OCI-LY7 (cell line): ENCODE results near the gene ANKRD16. TPM values are rescaled to one million over a fixed set of nuclear protein-coding genes. Genes with fewer than 3 reads are reported as not detected.
A peak's percentile ranks its signal among the peaks of the same experiment; 100 is the strongest.

Source experiments
- BruUV-seq: library from RNA; stranded (reverse); fragments of 400-500 nt; replicated peaks from 2 replicates; lab custom pipeline; 2021; lab: Mats Ljungman, UMichigan
- CTCF ChIA-PET: fragments of 300-600 bp; sonication (Branson Sonifier 250); formaldehyde crosslinking; loops from one replicate; lab custom pipeline; 2022; ENCODE audit warnings: antibody characterized with exemption; ENCODE audit not compliant: unreplicated experiment; lab: Charles Lee
- POLR2A ChIA-PET: fragments of 300-600 bp; sonication (Branson Sonifier 250); formaldehyde crosslinking; loops from one replicate; lab custom pipeline; 2022; ENCODE audit warnings: antibody characterized with exemption; lab: Charles Lee
- DNase-seq: peaks from one replicate; pipeline ENCODE4 v3.0.0-alpha.2; 2015; ENCODE audit warnings: low spot score
- H2AFZ ChIP-seq: fragments of 200-600 bp; sonication (generic), shearing (Covaris generic); 2 replicates; pipeline ENCODE4 v1.6.1; 2014; ENCODE audit warnings: mild to moderate bottlenecking, antibody characterized with exemption, low read length, moderate library complexity
- H3K27ac ChIP-seq: fragments of 200-600 bp; sonication (generic); 2 replicates; pipeline ENCODE4 v1.5.1; 2014; ENCODE audit warnings: mixed run types, low read depth, mild to moderate bottlenecking, moderate library complexity, low read length, inconsistent platforms; ENCODE audit not compliant: poor library complexity, severe bottlenecking
- H3K36me3 ChIP-seq: fragments of 200-600 bp; sonication (generic); 2 replicates; pipeline ENCODE4 v1.6.1; 2014; ENCODE audit warnings: mild to moderate bottlenecking, antibody characterized with exemption, low read length, moderate library complexity, mixed read lengths; ENCODE audit not compliant: insufficient read depth
- H3K4me1 ChIP-seq: fragments of 200-600 bp; sonication (generic); 2 replicates; pipeline ENCODE4 v1.5.1; 2014; ENCODE audit warnings: mild to moderate bottlenecking, low read length; ENCODE audit not compliant: insufficient read depth, poor library complexity, severe bottlenecking
- H3K4me2 ChIP-seq: fragments of 200-600 bp; sonication (generic); 2 replicates; pipeline ENCODE4 v1.6.1; 2014; ENCODE audit warnings: mild to moderate bottlenecking, low read length
- H3K4me3 ChIP-seq: fragments of 200-600 bp; sonication (generic); 2 replicates; pipeline ENCODE4 v1.5.1; 2014; ENCODE audit warnings: mild to moderate bottlenecking, low read depth, low read length; ENCODE audit not compliant: poor library complexity, severe bottlenecking
- H3K79me2 ChIP-seq: fragments of 200-600 bp; sonication (generic); 2 replicates; pipeline ENCODE4 v1.6.1; 2016; ENCODE audit warnings: low read depth, mild to moderate bottlenecking, low read length, moderate library complexity, mixed read lengths; ENCODE audit not compliant: insufficient read depth
- H3K9me2 ChIP-seq: fragments of 200-600 bp; sonication (generic); 2 replicates; pipeline ENCODE4 v1.6.1; 2016; ENCODE audit warnings: mild to moderate bottlenecking, low read length, mixed read lengths; ENCODE audit not compliant: insufficient read depth
- H3K9me3 ChIP-seq: fragments of 200-600 bp; sonication (generic); 2 replicates; pipeline ENCODE4 v1.6.1; 2014; ENCODE audit warnings: mild to moderate bottlenecking, mixed run types, low read length, mixed read lengths
- H4K20me1 ChIP-seq: fragments of 200-600 bp; sonication (generic); 2 replicates; pipeline ENCODE4 v1.6.1; 2014; ENCODE audit warnings: mild to moderate bottlenecking, antibody characterized with exemption, low read length, moderate library complexity, mixed read lengths; ENCODE audit not compliant: insufficient read depth
- CTCF ChIP-seq: fragments of 200-600 bp; sonication (generic); conservative IDR thresholded peaks from 2 replicates; pipeline ENCODE4 v1.5.1; 2014; ENCODE audit warnings: mild to moderate bottlenecking, antibody characterized with exemption, low read length, moderate library complexity, mixed read lengths
- EZH2phosphoT487 ChIP-seq: fragments of 200-600 bp; sonication (generic); IDR thresholded peaks from 2 replicates; pipeline ENCODE4 v1.6.1; 2018; ENCODE audit warnings: low read depth, borderline replicate concordance, mild to moderate bottlenecking, mixed run types, antibody characterized with exemption, low read length, moderate library complexity, mixed read lengths
- intact Hi-C: fragments of 100-400 bp; cut with micrococcal nuclease; formaldehyde crosslinking; loops from one replicate; pipeline ENCODE4 v1.10.0; 2022; ENCODE audit not compliant: unreplicated experiment
- total RNA-seq, 2 experiments: library from RNA; depleted of rRNA in 1 of 2; stranded (reverse); fragments of >200 nt in 1 of 2; shearing (Covaris generic) in 1 of 2; gene quantifications; 2 replicates each; pipeline ENCODE4 v1.2.3, GENCODE V29; 2014 to 2022

The ANKRD16 gene
- total RNA-seq, 2 experiments from 2014 or later, result 7.9 to 12.0 TPM

GRCh38 chr10:5814110-5815107, 75.3 kb downstream of the ANKRD16 start:
- peak; percentile 74 for DNase-seq

GRCh38 chr10:5813341-5814109, 76.2 kb downstream of the ANKRD16 start, which contains the start of gene GDI2:
GDI2 (minus strand) TSS chr10:5813434; CDS start chr10:5813258, 176 bp downstream.
- H3K4me1 ChIP-seq, result peaks cover 65% of the 10 kb centered on the region
- no peak within 1 kb of the TSS for H2AFZ ChIP-seq
- POLR2A ChIA-PET, result interaction anchor here (0.6 to 7.9 kb wide), 14 partner anchors 9 to 1663 kb away, joined by 3 to 144 read pairs (median 4); partner anchors contain the start of genes ANKRD16 and FBH1
- H4K20me1 ChIP-seq, result peaks cover 35% of the 10 kb centered on the region
- no peaks in the 10 kb centered on the region for H3K9me2 ChIP-seq
- TF ChIP-seq EZH2phosphoT487 (no peak), CTCF (no peak)
- peaks cover 64% of the 10 kb centered on the region for H3K79me2 ChIP-seq
- H3K9me3 ChIP-seq, result no peaks in the 10 kb centered on the region
- CTCF ChIA-PET, result no interaction called here
- TSS peak; percentile 89 for BruUV-seq
- H3K4me3 ChIP-seq, result peak within 1 kb of the TSS; percentile 94
- H3K4me2 ChIP-seq, result peak within 1 kb of the TSS; percentile 94
- H3K36me3 ChIP-seq, result peaks cover 44% of the 10 kb centered on the region
- intact Hi-C loops, result loop anchor here (1.0 to 10.0 kb wide), 7 partner anchors 27 to 271 kb away; partner anchors contain the start of genes ANKRD16, RBM17 and TASOR2
- H3K27ac ChIP-seq, result peak within 1 kb of the TSS; percentile 85
- peak; percentile 99 for DNase-seq

More at GRCh38 chr10:5814110-5815107, 75.3 kb downstream of the ANKRD16 start:
- Histone ChIP-seq H3K4me3 (peak overlapping the region; percentile 94), H4K20me1 (peaks cover 32% of the 10 kb centered on the region), H3K9me2 (no peaks in the 10 kb centered on the region), H2AFZ (no peak overlapping the region), H3K36me3 (peaks cover 36% of the 10 kb centered on the region), H3K4me2 (peak overlapping the region; percentile 89), H3K27ac (peak overlapping the region; percentile 85), H3K9me3 (no peaks in the 10 kb centered on the region), H3K4me1 (peaks cover 63% of the 10 kb centered on the region), H3K79me2 (peaks cover 55% of the 10 kb centered on the region)
- TF ChIP-seq EZH2phosphoT487 (no peak), CTCF (no peak)
- BruUV-seq, result no TSS peak
- CTCF ChIA-PET, result no interaction called here
- intact Hi-C loops, result loop anchor here (1.0 to 10.0 kb wide), 2 partner anchors 26 to 270 kb away; partner anchors contain the start of gene RBM17
- POLR2A ChIA-PET, result interaction anchor here (0.7 to 7.9 kb wide), 15 partner anchors 8 to 1662 kb away, joined by 3 to 144 read pairs (median 4); partner anchors contain the start of genes ANKRD16 and FBH1
